HEK293 (cell line): ENCODE data around the gene CDKAL1.

ENCODE experiments used
- CTCF ChIA-PET: fragments of 350-600 bp; formaldehyde crosslinking; extraction: SDS; loops from one replicate; lab custom pipeline; 2021; ENCODE audit warnings: antibody characterized with exemption; lab: Yijun Ruan, JAX
- POLR2A ChIA-PET: fragments of 300-600 bp; formaldehyde crosslinking; extraction: SDS; loops from one replicate; lab custom pipeline; 2020; ENCODE audit warnings: antibody characterized with exemption, inconsistent platforms; lab: Yijun Ruan, JAX
- H3K27ac ChIP-seq: fragments of 200-500 bp; sonication (Bioruptor generic); 2 replicates; pipeline ENCODE4 v1.5.1; 2014; ENCODE audit warnings: low read depth, low read length, control low read depth, inconsistent platforms; ENCODE audit errors: extremely low read depth
- H3K36me3 ChIP-seq, 2 experiments: fragments of 200-500 bp in 1 of 2; sonication (Bioruptor generic) in 1 of 2; 1 replicate in 1 of 2; 2 replicates in 1 of 2; pipeline ENCODE4 v1.5.1; 2014 to 2017; ENCODE audit warnings: inconsistent platforms in 2 of 2, low read length in 2 of 2; ENCODE audit not compliant: control insufficient read depth in 2 of 2, insufficient read depth in 1 of 2
- H3K4me1 ChIP-seq: fragments of 200-500 bp; sonication (Bioruptor generic); 2 replicates; pipeline ENCODE4 v1.5.1; 2014; ENCODE audit warnings: mild to moderate bottlenecking, low read length, inconsistent platforms; ENCODE audit not compliant: control insufficient read depth, insufficient read depth
- H3K4me3 ChIP-seq: 2 replicates; pipeline ENCODE4 v1.5.1; 2011; ENCODE audit warnings: low read depth, mild to moderate bottlenecking, control low read depth, low read length, moderate library complexity
- H3K9me3 ChIP-seq: fragments of 200-500 bp; sonication (Bioruptor generic); 2 replicates; pipeline ENCODE4 v1.5.1; 2014; ENCODE audit warnings: low read depth, low read length, inconsistent platforms; ENCODE audit not compliant: control insufficient read depth, insufficient read depth
- FEZF1 ChIP-seq: fragments of 450-650 bp; formaldehyde crosslinking; IDR thresholded peaks from 2 replicates; pipeline ENCODE4 v1.5.1; 2016; ENCODE audit warnings: missing biosample characterization, missing genetic modification characterization
- IKZF3 ChIP-seq: fragments of 450-650 bp; IDR thresholded peaks from 2 replicates; pipeline ENCODE4 v1.5.0; 2018; ENCODE audit warnings: missing biosample characterization, mild to moderate bottlenecking, missing genetic modification characterization, moderate library complexity
- SCRT2 ChIP-seq: fragments of 450-650 bp; formaldehyde crosslinking; IDR thresholded peaks from 2 replicates; pipeline ENCODE4 v1.5.1; 2016; ENCODE audit warnings: missing biosample characterization, missing genetic modification characterization
- TCF7L2 ChIP-seq: IDR thresholded peaks from 2 replicates; pipeline ENCODE4 v1.6.1; 2011; ENCODE audit warnings: low read depth, mild to moderate bottlenecking, inconsistent platforms, low read length, moderate library complexity, borderline replicate concordance
- ZBTB48 ChIP-seq: fragments of 450-650 bp; formaldehyde crosslinking; IDR thresholded peaks from 2 replicates; pipeline ENCODE4 v1.5.1; 2016; ENCODE audit warnings: missing biosample characterization, missing genetic modification characterization
- ZNF157 ChIP-seq: fragments of 450-650 bp; formaldehyde crosslinking; IDR thresholded peaks from 2 replicates; pipeline ENCODE4 v1.5.1; 2016; ENCODE audit warnings: missing biosample characterization, missing genetic modification characterization
- ZNF19 ChIP-seq: fragments of 450-650 bp; formaldehyde crosslinking; IDR thresholded peaks from 2 replicates; pipeline ENCODE4; 2016; ENCODE audit warnings: missing biosample characterization, missing genetic modification characterization, low read depth
- ZNF2 ChIP-seq: fragments of 450-650 bp; formaldehyde crosslinking; IDR thresholded peaks from 2 replicates; pipeline ENCODE4 v1.5.1; 2016; ENCODE audit warnings: missing biosample characterization, missing genetic modification characterization
- ZNF211 ChIP-seq: fragments of 450-650 bp; formaldehyde crosslinking; IDR thresholded peaks from 2 replicates; pipeline ENCODE4 v1.5.1; 2016; ENCODE audit warnings: low read depth, missing biosample characterization, missing genetic modification characterization
- ZNF248 ChIP-seq: fragments of 450-650 bp; formaldehyde crosslinking; IDR thresholded peaks from 2 replicates; pipeline ENCODE4 v1.5.1; 2017; ENCODE audit warnings: missing biosample characterization, missing genetic modification characterization
- ZNF311 ChIP-seq: fragments of 450-650 bp; formaldehyde crosslinking; IDR thresholded peaks from 2 replicates; pipeline ENCODE4 v1.5.1; 2017; ENCODE audit warnings: missing biosample characterization, missing genetic modification characterization, borderline replicate concordance
- ZNF366 ChIP-seq: fragments of 450-650 bp; formaldehyde crosslinking; conservative IDR thresholded peaks from 2 replicates; pipeline ENCODE4 v1.5.1; 2016; ENCODE audit warnings: missing biosample characterization, missing genetic modification characterization
- ZNF394 ChIP-seq: fragments of 450-650 bp; formaldehyde crosslinking; IDR thresholded peaks from 2 replicates; pipeline ENCODE4 v1.5.1; 2016; ENCODE audit warnings: missing biosample characterization, missing genetic modification characterization, mild to moderate bottlenecking, moderate library complexity, borderline replicate concordance
- ZNF544 ChIP-seq: fragments of 450-650 bp; formaldehyde crosslinking; IDR thresholded peaks from 2 replicates; pipeline ENCODE4 v1.5.0; 2017; ENCODE audit warnings: missing biosample characterization, missing genetic modification characterization
- ZNF548 ChIP-seq: fragments of 450-650 bp; formaldehyde crosslinking; IDR thresholded peaks from 2 replicates; pipeline ENCODE4 v1.5.1; 2016; ENCODE audit warnings: missing biosample characterization, missing genetic modification characterization
- ZNF658 ChIP-seq: fragments of 450-650 bp; formaldehyde crosslinking; IDR thresholded peaks from 2 replicates; pipeline ENCODE4; 2016; ENCODE audit warnings: missing biosample characterization, missing genetic modification characterization
- ZNF664 ChIP-seq: fragments of 450-650 bp; formaldehyde crosslinking; IDR thresholded peaks from 2 replicates; pipeline ENCODE4 v1.5.1; 2016; ENCODE audit warnings: missing biosample characterization, missing genetic modification characterization
- ZNF843 ChIP-seq: fragments of 450-650 bp; formaldehyde crosslinking; IDR thresholded peaks from 2 replicates; pipeline ENCODE4 v1.5.1; 2016; ENCODE audit warnings: missing biosample characterization, missing genetic modification characterization
- ZXDB ChIP-seq: fragments of 450-650 bp; formaldehyde crosslinking; IDR thresholded peaks from 2 replicates; pipeline ENCODE4 v1.5.1; 2016; ENCODE audit warnings: missing biosample characterization, missing genetic modification characterization
- TF ChIP-seq, protein P1 (sequence below): fragments of 450-650 bp; formaldehyde crosslinking; IDR thresholded peaks from 2 replicates; pipeline ENCODE4 v1.5.1; 2017; ENCODE audit warnings: missing biosample characterization, missing genetic modification characterization
- TF ChIP-seq, protein P2 (sequence below): fragments of 450-650 bp; formaldehyde crosslinking; IDR thresholded peaks from 2 replicates; pipeline ENCODE4 v1.5.1; 2017; ENCODE audit warnings: missing biosample characterization, missing genetic modification characterization
- TF ChIP-seq, protein P3 (sequence below): fragments of 450-650 bp; formaldehyde crosslinking; IDR thresholded peaks from 2 replicates; pipeline ENCODE4 v1.5.1; 2017; ENCODE audit warnings: missing biosample characterization, mild to moderate bottlenecking, missing genetic modification characterization, moderate library complexity
- TF ChIP-seq, protein P4 (sequence below): fragments of 450-650 bp; formaldehyde crosslinking; IDR thresholded peaks from 2 replicates; pipeline ENCODE4 v1.5.1; 2017; ENCODE audit warnings: missing biosample characterization, missing genetic modification characterization

CDKAL1 gene

DNA sequence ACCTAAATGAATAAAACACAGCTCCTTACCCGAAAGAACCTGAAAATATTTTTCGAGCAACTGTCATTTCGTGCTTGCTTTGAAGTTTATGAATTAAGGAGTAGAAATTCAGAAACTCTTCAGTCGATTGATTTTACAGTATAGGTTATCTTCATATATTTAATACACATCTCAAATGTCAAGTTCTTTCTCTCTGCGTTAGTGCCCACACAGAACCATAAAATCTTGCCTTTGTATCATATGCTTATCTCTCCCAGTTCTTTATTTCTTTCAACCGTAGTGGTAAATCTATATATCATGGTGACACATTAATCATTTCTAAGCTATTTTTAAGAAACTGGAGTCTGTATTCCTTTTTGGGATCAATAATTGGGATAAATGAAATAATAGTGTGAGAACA lies 397.5 kb downstream of the CDKAL1 start:
- POLR2A ChIA-PET, result no interaction called here
- peaks cover 19% of the 10 kb centered on the region; the same call in 1 of the 2 replicates for H3K4me1 ChIP-seq
- CTCF ChIA-PET, result interaction anchor here (1.3 kb wide), 1 partner anchor 360 kb away, joined by 3 read pairs; no protein-coding TSS in a partner anchor
- no peaks in the 10 kb centered on the region for H3K9me3 ChIP-seq
- H3K36me3 ChIP-seq, result no peaks in the 10 kb centered on the region
- TF ChIP-seq ZBTB48 (tag by site-specific recombination) (no peak), ZXDB (0 out of 2 replicates have a peak, but pooled peaks have one; percentile 21), FEZF1 (tag by site-specific recombination) (peak; percentile 13; the same call in 1 of the 2 replicates), ZNF19 (tag by site-specific recombination) (no peak), ZNF2 (tag by site-specific recombination) (no peak), ZNF248 (tag by site-specific recombination) (no peak), ZNF843 (tag by site-specific recombination) (peak; percentile 52; the same call in 1 of the 2 replicates), TCF7L2 (peak; percentile 45; the same call in 1 of the 2 replicates), ZNF544 (tag by site-specific recombination) (no peak), ZNF157 (tag by site-specific recombination) (no peak), SCRT2 (tag by site-specific recombination) (no peak), IKZF3 (tag by site-specific recombination) (peak; percentile 7; the same call in 1 of the 2 replicates)
- TF ChIP-seq, protein P1, sequence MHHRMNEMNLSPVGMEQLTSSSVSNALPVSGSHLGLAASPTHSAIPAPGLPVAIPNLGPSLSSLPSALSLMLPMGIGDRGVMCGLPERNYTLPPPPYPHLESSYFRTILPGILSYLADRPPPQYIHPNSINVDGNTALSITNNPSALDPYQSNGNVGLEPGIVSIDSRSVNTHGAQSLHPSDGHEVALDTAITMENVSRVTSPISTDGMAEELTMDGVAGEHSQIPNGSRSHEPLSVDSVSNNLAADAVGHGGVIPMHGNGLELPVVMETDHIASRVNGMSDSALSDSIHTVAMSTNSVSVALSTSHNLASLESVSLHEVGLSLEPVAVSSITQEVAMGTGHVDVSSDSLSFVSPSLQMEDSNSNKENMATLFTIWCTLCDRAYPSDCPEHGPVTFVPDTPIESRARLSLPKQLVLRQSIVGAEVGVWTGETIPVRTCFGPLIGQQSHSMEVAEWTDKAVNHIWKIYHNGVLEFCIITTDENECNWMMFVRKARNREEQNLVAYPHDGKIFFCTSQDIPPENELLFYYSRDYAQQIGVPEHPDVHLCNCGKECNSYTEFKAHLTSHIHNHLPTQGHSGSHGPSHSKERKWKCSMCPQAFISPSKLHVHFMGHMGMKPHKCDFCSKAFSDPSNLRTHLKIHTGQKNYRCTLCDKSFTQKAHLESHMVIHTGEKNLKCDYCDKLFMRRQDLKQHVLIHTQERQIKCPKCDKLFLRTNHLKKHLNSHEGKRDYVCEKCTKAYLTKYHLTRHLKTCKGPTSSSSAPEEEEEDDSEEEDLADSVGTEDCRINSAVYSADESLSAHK, result 0 out of 2 replicates have a peak, but pooled peaks have one; percentile 15
- TF ChIP-seq, protein P2, sequence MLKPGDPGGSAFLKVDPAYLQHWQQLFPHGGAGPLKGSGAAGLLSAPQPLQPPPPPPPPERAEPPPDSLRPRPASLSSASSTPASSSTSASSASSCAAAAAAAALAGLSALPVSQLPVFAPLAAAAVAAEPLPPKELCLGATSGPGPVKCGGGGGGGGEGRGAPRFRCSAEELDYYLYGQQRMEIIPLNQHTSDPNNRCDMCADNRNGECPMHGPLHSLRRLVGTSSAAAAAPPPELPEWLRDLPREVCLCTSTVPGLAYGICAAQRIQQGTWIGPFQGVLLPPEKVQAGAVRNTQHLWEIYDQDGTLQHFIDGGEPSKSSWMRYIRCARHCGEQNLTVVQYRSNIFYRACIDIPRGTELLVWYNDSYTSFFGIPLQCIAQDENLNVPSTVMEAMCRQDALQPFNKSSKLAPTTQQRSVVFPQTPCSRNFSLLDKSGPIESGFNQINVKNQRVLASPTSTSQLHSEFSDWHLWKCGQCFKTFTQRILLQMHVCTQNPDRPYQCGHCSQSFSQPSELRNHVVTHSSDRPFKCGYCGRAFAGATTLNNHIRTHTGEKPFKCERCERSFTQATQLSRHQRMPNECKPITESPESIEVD (tag by site-specific recombination), result peak; percentile 59
- H3K4me3 ChIP-seq, result no peak overlapping the region
- H3K27ac ChIP-seq, result no peak overlapping the region

DNA sequence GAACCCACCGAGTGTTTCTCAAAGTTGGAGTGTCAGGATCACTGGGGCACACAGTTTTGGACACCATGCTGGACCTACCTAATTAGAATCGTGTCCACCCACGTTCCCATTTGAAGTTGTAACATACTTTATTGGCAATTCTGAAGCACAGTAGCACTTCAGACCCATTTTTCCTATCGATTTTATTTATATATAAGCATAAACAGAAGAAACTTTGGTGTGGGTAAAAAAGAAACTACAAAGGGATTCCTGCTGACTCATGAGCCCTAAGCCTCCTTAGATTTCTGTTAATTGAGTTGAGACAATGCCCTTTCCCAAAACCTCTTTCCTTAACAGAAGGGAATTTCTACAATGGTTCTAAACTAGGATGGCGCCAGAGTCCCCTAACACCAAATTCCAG lies 398.0 kb downstream of the CDKAL1 start:
- Histone ChIP-seq H3K4me1 (peaks cover 19% of the 10 kb centered on the region; the same call in 1 of the 2 replicates), H3K9me3 (no peaks in the 10 kb centered on the region), H3K36me3 (no peaks in the 10 kb centered on the region), H3K4me3 (no peak overlapping the region), H3K27ac (no peak overlapping the region)
- POLR2A ChIA-PET, result no interaction called here
- TF ChIP-seq ZNF211 (no peak), ZNF664 (tag by site-specific recombination) (no peak)
- CTCF ChIA-PET, result no interaction called here

DNA sequence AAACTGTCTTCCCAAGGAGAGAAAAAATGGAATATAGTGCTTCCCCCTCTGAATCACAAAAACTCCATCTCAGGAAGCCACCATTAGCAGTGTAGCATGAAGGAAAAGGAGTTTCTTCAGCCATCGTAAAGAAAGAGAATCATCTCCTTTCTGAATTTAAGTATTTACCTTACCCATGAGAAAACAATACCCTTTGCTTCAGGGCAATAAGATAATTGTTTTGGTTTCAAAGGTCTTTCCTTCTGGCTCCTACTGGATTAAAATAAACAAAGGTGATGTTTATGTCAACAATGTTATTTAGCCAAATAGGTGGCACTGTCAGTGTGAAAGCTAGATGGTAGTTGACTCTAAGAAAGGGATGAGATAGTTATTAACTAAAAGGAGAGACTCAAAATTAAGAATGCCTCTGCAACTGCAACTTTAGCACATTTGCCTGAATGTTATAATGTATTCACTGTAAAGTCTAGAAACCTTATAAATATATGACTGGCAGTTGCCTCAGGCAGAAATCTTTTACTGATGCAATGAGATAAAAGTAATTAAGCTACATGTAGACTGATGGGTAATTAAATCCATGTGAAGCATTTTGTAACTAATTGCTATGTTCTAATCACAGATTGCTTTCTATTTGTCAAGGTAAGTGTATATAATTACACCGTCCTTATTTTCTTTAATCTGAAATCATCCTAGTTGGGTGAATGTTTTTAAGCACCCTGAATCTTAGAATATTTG lies 399.0 kb downstream of the CDKAL1 start:
- ChIA-PET CTCF (no interaction called here), POLR2A (no interaction called here)
- Histone ChIP-seq H3K4me3 (no peak overlapping the region), H3K4me1 (peaks cover 19% of the 10 kb centered on the region; the same call in 1 of the 2 replicates), H3K9me3 (no peaks in the 10 kb centered on the region), H3K36me3 (no peaks in the 10 kb centered on the region), H3K27ac (no peak overlapping the region)
- TF ChIP-seq, protein P3, sequence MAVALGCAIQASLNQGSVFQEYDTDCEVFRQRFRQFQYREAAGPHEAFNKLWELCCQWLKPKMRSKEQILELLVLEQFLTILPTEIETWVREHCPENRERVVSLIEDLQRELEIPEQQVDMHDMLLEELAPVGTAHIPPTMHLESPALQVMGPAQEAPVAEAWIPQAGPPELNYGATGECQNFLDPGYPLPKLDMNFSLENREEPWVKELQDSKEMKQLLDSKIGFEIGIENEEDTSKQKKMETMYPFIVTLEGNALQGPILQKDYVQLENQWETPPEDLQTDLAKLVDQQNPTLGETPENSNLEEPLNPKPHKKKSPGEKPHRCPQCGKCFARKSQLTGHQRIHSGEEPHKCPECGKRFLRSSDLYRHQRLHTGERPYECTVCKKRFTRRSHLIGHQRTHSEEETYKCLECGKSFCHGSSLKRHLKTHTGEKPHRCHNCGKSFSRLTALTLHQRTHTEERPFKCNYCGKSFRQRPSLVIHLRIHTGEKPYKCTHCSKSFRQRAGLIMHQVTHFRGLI, result no peak
- TF ChIP-seq ZNF311 (tag by site-specific recombination) (no peak), ZNF394 (tag by site-specific recombination) (no peak), ZNF366 (tag by site-specific recombination) (0 out of 2 replicates have a peak, but pooled peaks have one; percentile 38), ZNF658 (tag by site-specific recombination) (no peak), ZNF548 (tag by site-specific recombination) (no peak)
- TF ChIP-seq, protein P4, sequence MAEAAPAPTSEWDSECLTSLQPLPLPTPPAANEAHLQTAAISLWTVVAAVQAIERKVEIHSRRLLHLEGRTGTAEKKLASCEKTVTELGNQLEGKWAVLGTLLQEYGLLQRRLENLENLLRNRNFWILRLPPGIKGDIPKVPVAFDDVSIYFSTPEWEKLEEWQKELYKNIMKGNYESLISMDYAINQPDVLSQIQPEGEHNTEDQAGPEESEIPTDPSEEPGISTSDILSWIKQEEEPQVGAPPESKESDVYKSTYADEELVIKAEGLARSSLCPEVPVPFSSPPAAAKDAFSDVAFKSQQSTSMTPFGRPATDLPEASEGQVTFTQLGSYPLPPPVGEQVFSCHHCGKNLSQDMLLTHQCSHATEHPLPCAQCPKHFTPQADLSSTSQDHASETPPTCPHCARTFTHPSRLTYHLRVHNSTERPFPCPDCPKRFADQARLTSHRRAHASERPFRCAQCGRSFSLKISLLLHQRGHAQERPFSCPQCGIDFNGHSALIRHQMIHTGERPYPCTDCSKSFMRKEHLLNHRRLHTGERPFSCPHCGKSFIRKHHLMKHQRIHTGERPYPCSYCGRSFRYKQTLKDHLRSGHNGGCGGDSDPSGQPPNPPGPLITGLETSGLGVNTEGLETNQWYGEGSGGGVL (tag by site-specific recombination), result no peak
